ENCODE data around the gene C2CD4A.

The C2CD4A gene

DNA sequence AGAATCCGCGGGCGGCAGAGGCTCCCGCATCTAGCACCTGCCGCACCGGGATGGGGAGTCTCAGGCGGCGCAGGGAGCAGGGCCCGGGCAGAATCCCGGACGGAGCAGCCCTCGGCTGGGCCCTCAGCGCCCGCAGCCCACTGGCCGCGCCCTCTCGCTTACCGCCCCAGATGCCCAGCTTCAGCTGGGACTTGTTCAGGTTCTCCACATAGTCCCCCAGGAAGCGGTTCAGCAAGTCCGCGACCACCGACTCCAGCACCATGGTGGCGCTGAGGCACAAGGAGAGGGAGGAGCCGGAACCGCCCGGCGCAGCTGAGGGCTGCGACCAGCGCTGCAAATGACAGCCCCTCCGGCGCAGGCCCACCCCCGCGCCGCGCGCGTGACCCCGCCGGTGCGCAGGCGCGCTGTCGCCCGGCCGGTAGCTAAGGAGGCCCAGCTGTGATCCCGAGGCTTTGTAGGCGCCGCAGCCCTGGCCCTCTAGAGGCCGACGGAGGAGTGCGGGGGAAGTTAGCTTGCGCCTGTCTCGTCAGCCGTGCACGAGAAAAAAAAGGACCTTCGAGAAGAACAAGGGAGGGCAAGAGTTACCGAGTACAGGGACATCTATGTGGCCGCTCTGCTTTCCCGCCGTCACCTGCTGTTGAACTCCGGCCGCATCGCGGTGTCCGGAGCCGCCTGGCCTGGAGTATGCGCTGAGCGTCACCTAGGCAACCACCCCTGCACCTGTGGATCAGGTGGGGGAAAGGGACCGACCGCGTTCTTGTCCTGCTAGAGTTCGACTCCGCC is 6.5 kb upstream of the C2CD4A start, which contains the start of gene VPS13C:
Gene VPS13C, minus strand, starts transcription at position 335 of the 783 bp plus-strand sequence. Its CDS starts 73 bp downstream, at position 262.
- DNase-seq (ENCODE audit: low read depth): peak; percentile 67

- no peak for DNase-seq (ENCODE audit: low read depth)
These were observed 5.9 kb upstream of the C2CD4A start for GRCh38 chr15:62060896-62061280.

- no peak for DNase-seq (ENCODE audit: low read depth)
These were observed 2.7 kb upstream of the C2CD4A start for GRCh38 chr15:62063825-62064635.

GRCh38 chr15:62067448-62068044 is 769 bp downstream of the C2CD4A start:
- DNase-seq (ENCODE audit: low read depth): no peak

DNA sequence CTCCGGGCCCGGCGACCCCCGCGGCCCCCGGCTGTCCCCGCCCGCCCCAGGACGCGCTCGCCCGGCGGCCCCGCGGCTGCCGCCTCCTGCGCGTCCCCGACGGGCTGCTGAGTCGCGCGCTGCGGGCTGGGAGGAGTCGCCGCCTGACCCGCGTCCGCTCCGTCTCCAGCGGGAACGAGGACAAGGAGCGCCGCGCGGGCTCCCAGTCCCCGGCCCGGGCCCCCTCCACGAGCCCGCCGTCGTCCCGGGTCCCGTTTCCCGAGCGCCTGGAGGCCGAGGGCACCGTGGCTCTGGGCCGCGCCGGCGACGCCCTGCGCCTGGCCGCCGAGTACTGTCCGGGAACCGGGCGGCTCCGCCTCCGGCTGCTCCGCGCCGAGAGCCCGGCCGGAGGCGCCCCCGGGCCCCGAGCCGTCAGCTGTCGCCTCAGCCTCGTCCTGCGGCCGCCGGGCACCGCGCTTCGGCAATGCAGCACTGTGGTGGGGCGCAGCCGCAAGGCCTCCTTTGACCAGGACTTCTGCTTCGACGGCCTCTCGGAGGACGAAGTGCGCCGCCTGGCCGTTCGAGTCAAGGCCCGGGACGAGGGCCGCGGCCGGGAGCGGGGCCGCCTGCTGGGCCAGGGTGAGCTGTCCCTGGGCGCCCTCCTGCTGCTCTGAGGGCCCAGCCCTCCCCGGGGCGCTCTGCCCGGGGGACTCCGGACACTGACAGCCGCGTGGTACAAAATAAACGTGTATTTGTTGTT is 1.5 kb downstream of the C2CD4A start:
- no peak for DNase-seq (ENCODE audit: low read depth)

GRCh38 chr15:62068810-62069167 is 2.0 kb downstream of the C2CD4A start:
- DNase-seq (ENCODE audit: low read depth): no peak

DNA sequence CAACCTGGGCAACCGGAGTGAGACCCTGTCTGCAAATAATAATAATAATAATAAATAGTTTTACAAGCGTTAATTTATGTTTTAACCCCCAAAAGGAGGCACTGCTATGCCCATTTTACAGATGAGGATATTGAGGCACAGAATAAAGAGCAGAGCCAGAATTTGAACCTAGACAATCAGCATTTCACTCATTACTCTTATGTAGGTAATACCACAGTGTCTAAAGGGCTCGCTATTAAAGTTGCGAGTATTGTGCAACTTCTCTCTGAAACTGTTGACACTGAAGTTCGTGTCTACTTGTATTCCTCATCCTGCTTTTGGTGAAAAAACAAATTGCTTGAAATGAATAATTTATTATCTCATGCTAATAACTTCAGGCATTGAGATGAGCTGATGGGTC is 2.8 kb downstream of the C2CD4A start:
- no peak for DNase-seq (ENCODE audit: low read depth)

GRCh38 chr15:62071711-62072308 is 5.0 kb downstream of the C2CD4A start:
- DNase-seq (ENCODE audit: low read depth): no peak

- no peak for DNase-seq (ENCODE audit: low read depth)
These were observed 9.0 kb downstream of the C2CD4A start for GRCh38 chr15:62075595-62076277.

GRCh38 chr15:62079594-62079993 is 12.8 kb downstream of the C2CD4A start:
- DNase-seq (ENCODE audit: low read depth): no peak

DNA sequence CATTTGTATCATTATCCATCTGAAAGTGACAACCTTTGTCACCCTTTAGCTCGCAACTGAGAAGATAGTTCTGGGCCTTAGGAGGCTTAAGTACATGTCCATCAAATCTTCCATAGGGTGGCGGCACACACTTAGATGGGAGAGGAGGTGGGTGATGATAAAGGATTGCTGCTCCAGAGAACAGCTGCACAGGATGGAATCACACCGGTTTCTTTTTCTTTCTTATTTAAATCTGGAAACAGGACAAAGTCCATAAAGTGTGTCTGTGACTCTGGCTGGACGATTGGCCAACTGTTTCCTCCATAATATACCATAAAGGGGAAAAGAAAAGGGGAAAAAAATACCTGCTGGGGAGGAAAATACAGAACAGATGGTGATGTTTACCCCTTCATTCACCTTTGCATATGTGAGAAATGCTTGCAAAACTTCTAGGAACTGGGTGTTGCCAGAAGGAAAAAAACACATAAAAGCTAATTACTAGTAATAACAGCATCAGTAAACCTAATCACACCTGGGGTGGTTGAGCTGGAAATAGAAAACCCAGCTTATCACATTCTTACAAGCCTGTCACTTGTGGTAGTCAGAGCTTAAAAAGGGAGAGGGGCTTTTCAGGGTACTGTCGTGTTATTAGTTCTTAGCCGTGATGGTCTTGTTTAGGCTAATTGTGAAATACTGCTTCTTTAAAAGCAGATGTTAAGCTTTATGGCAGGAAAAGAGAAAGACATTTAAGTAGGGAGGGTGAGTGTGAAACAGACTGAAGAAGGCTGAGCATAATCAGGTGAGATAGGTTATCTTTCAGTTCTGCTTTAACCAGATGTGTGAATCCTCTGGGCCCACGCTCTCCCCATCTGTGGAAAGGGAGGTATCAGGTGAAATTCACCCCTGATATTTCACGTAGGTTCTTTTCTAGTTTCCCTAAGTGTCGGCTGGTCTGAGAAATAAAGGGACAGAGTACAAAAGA is 16.7 kb downstream of the C2CD4A start:
- DNase-seq (ENCODE audit: low read depth): no peak

DNA sequence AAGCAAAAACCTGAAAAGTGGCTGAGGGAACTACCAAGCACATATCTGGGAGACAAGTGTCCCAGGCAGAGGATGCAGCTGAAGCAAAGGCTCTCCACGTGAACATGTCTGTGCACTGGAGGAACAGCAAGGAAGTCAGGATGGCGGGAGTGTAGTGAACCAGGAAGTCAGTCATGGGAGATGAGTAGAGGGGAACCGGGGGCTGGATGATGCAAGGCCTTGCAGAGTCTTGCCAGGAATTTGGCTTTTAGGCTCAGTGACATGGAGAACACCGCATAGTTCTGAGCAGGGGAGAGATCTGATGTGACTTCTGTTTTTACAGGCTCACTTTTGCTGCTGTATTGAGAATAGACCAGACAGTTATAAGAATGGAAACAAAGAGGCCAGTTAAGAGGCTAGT is 19.0 kb downstream of the C2CD4A start:
- no peak for DNase-seq (ENCODE audit: low read depth)

DNA sequence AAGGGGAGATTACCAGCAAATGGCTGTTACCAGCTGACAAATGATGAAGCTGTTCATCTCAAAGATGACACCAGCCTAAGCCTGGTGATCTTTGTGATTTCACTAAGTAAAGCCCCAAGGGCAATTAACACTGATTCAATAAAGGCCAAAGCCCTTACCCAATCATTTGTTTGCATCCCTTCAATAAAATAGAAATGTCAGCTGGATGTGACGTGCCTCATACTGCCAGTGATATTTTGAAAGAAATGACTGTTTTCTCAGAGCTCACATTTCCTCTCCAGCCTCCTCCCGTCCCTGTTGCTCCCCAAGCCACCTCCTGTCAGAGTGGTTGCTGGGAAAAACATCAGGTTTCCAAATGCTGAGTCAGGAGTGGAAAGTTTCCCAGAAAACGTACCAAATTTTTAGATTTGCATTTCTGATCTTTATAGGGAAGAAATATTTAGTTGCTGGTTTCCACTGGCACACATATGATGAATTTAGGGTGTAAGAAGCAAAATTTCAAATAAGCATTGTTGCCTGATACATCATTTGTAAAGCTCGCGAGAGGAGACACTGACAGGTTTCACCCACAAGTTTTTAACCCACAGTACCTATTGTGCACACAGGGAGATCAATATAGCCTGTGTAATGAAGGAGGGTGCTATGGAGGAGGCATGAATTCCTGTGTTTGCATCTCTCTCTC is 21.0 kb downstream of the C2CD4A start:
- DNase-seq (ENCODE audit: low read depth): no peak

DNA sequence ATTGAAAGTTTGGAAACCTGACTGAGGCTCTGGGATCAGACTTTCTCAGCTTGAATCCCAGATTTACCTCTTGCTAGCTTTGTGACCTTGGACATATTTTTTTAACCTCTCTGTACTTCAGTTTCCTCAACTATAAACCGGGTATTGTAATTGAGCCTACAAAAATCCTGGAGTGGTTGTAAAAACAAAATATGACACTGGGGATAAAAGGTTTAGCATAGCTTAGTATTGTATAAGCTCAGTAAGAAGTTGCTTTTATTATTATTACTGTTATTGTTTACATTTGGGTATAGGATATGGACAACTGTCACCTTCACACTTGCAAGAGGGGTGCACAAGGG is 21.5 kb downstream of the C2CD4A start:
- no peak for DNase-seq (ENCODE audit: low read depth)

- DNase-seq (ENCODE audit: low read depth): no peak
These were observed 22.8 kb downstream of the C2CD4A start for GRCh38 chr15:62089616-62090015.

GRCh38 chr15:62090988-62091387 is 24.2 kb downstream of the C2CD4A start:
- no peak for DNase-seq (ENCODE audit: low read depth)

DNA sequence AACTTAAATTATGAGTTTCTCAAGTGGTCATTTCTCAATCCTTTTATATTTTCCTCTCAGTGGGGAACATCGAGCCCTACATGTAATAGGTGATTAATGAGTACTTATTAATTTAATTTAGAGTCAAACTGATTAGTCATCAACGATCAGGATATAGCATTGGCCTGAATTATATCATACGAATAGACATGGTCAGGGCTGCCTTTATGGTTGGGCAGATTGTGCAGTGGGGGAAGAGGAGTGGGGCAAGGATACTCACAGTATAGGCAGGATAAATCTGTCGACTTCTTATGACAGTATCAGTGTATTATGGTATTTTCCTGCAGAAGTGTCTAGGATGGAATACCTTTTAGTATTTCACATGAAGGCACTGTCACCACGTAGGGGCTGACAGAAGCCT is 27.0 kb downstream of the C2CD4A start:
- DNase-seq (ENCODE audit: low read depth): no peak

GRCh38 chr15:62094388-62094787 is 27.6 kb downstream of the C2CD4A start:
- no peak for DNase-seq (ENCODE audit: low read depth)

GRCh38 chr15:62099094-62099601 is 32.4 kb downstream of the C2CD4A start:
- no peak for DNase-seq (ENCODE audit: low read depth)

All from stimulated activated CD8-positive, alpha-beta memory T cell treated with anti-CD3 and anti-CD28 coated beads, Interleukin-7, amount 100 ng/mL, for 24 hours (primary cell).